ENCODE data around the gene SLC1A2. TPM values are rescaled to one million over a fixed set of nuclear protein-coding genes. Genes with fewer than 3 reads are reported as not detected.

The SLC1A2 gene
- total and polyA plus RNA-seq, 2 of the 4 experiments (the other 2 are of a cell fraction) = 0.15 to 0.54 TPM

DNA sequence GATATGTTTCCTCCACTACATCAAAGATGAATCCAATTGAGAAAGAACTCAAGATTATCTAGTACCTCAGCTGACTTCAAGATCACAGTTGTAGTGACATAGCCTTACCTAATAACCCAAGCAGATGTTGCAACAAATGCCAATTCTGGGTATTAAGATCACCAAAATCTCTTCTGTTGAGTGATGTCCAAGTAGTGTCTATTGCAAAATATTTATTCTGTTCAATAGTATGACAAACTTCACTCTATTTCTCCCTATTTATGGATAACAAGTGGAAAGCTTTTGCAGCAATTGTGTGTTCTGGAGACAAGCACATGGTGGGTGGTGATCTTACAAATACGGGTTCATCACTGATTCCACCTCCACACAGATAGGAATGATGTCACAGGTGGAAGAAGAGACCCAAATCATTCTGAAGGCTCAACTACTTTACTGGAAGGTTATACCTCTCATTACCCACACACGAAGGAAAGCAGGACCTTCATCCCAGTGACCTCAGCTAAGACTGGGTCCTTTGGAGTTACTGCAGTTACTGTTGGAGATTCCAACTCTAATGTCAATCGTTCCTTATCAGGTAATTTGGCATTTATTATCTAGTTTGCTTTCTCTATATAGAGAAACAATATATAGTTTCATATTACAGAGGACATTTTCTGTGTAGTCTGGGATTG, 208.3 kb downstream of the SLC1A2 start:
- no peak overlapping the region for H4K91ac ChIP-seq (ENCODE audit: insufficient read depth, low read depth, low read length)
- no peak overlapping the region for H3K4ac ChIP-seq (ENCODE audit: low read depth, low read length)
- no peak overlapping the region for H2AK9ac ChIP-seq (replicated peaks; ENCODE audit: low read depth, low read length, poor library complexity)
- ATAC-seq (ENCODE audit: low read depth) (no peak), DNase-seq (no peak)
- H3K9ac ChIP-seq (ENCODE audit: low read depth, low read length) = no peak overlapping the region
- H4K20me1 ChIP-seq (ENCODE audit: insufficient read depth, low read length) = peaks cover 14% of the 10 kb centered on the region; the same call in 1 of the 2 replicates
- peaks cover 6% of the 10 kb centered on the region; the same call in 1 of the 2 replicates for H3K9me3 ChIP-seq (ENCODE audit: control insufficient read depth, insufficient read depth, low read length)
- peaks cover 21% of the 10 kb centered on the region for H3K4me1 ChIP-seq (ENCODE audit: control insufficient read depth, insufficient read depth, low read length)
- POLR2A ChIA-PET (ENCODE audit: unreplicated experiment) = interaction anchor here (0.6 kb wide), 2 partner anchors 24 to 43 kb away, joined by 3 to 9 read pairs; no protein-coding TSS in a partner anchor
- no CpG with 5 or more reads among the region's 3 CpGs for WGBS, 2 experiments (ENCODE audit: extremely low coverage in 2 of 2, insufficient read length in 1 of 2)
- 0 out of 2 replicates have a peak overlapping the region, but pooled peaks have one; percentile 3 for H2BK120ac ChIP-seq (ENCODE audit: low read depth, low read length)
- H4K5ac ChIP-seq (ENCODE audit: low read depth, low read length) = peak overlapping the region; percentile 15; the same call in 1 of the 2 replicates
- H3K36me3 ChIP-seq (ENCODE audit: control insufficient read depth, insufficient read depth, low read length) = peaks cover 43% of the 10 kb centered on the region
- H2BK20ac ChIP-seq (ENCODE audit: low read depth, low read length) = no peak overlapping the region; the same call in 1 of the 2 replicates
- no peak overlapping the region for H3K56ac ChIP-seq (ENCODE audit: extremely low read depth, insufficient read depth, low read length)
- peaks cover 27 to 62% of the 10 kb centered on the region in 2 experiments for H3K79me1 ChIP-seq (ENCODE audit: low read depth in 1 of 2, low read length in 2 of 2)
- H3K23ac ChIP-seq (ENCODE audit: low read depth, low read length) = no peak overlapping the region
- intact Hi-C loops (cut with micrococcal nuclease) (loop anchor here (5.0 kb wide), 1 partner anchor 284 kb away; no protein-coding TSS in a partner anchor), dilution Hi-C loops (cut with HindIII; ENCODE audit: low sequenced_read_pairs, unreplicated experiment) (no loop called here), in situ Hi-C loops (cut with MboI; ENCODE audit: low sequenced_read_pairs) (no loop called here)
- H3K4me2 ChIP-seq (ENCODE audit: low read depth, low read length) = no peak overlapping the region
- H2AK5ac ChIP-seq (ENCODE audit: low read depth, low read length) = no peak overlapping the region
- CTCF ChIA-PET = no interaction called here
- BruUV-seq (replicated peaks) = TSS peak; percentile 1
- no peak overlapping the region for H3K14ac ChIP-seq (replicated peaks; ENCODE audit: low read depth, low read length)
- no peak overlapping the region for H4K8ac ChIP-seq (ENCODE audit: low read depth in 2 of 2, low read length in 2 of 2)
- no peak overlapping the region; the same call in 1 of the 2 replicates for H3K18ac ChIP-seq (ENCODE audit: low read depth, low read length)
- peak overlapping the region; percentile 58 for H2BK5ac ChIP-seq (ENCODE audit: low read depth, low read length, poor library complexity, severe bottlenecking)
- H2BK15ac ChIP-seq (ENCODE audit: low read depth, low read length) = no peak overlapping the region; the same call in 2 of the 3 replicates
- no peak overlapping the region for H3K4me3 ChIP-seq (ENCODE audit: insufficient read depth, low read depth, low read length)
- H3K27me3 ChIP-seq (ENCODE audit: control insufficient read depth, insufficient read depth, low read length) = no peaks in the 10 kb centered on the region
- TF ChIP-seq CEBPB (IDR thresholded peaks at IDR 0.05; ENCODE audit: low read depth, low read length) (peak; percentile 75), RAD21 (IDR thresholded peaks at IDR 0.05; ENCODE audit: low read length) (no peak)
- TF ChIP-seq, protein P1, sequence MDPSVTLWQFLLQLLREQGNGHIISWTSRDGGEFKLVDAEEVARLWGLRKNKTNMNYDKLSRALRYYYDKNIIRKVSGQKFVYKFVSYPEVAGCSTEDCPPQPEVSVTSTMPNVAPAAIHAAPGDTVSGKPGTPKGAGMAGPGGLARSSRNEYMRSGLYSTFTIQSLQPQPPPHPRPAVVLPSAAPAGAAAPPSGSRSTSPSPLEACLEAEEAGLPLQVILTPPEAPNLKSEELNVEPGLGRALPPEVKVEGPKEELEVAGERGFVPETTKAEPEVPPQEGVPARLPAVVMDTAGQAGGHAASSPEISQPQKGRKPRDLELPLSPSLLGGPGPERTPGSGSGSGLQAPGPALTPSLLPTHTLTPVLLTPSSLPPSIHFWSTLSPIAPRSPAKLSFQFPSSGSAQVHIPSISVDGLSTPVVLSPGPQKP (IDR thresholded peaks at IDR 0.05; ENCODE audit: borderline replicate concordance, low read depth, low read length) = no peak
- TF ChIP-seq, protein P2, sequence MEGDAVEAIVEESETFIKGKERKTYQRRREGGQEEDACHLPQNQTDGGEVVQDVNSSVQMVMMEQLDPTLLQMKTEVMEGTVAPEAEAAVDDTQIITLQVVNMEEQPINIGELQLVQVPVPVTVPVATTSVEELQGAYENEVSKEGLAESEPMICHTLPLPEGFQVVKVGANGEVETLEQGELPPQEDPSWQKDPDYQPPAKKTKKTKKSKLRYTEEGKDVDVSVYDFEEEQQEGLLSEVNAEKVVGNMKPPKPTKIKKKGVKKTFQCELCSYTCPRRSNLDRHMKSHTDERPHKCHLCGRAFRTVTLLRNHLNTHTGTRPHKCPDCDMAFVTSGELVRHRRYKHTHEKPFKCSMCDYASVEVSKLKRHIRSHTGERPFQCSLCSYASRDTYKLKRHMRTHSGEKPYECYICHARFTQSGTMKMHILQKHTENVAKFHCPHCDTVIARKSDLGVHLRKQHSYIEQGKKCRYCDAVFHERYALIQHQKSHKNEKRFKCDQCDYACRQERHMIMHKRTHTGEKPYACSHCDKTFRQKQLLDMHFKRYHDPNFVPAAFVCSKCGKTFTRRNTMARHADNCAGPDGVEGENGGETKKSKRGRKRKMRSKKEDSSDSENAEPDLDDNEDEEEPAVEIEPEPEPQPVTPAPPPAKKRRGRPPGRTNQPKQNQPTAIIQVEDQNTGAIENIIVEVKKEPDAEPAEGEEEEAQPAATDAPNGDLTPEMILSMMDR (conservative IDR thresholded peaks at IDR 0.05; ENCODE audit: low read depth, low read length) = no peak
- no peak overlapping the region for H2AFZ ChIP-seq (replicated peaks; ENCODE audit: low read length, poor library complexity)
- H3K9me1 ChIP-seq (ENCODE audit: insufficient read depth, low read length) = peaks cover 8% of the 10 kb centered on the region
- H3K27ac ChIP-seq (ENCODE audit: insufficient read depth, low read length) = no peak overlapping the region

Measured in IMR-90 (cell line).